ENCODE measurements around the gene RAPGEF1.

The RAPGEF1 gene

GRCh38 chr9:131530920-131531832 lies 208.7 kb downstream of the RAPGEF1 start, which contains the start of gene UCK1:
TSS of gene UCK1 (minus strand) at chr9:131531263. CDS start at chr9:131531174, 89 bp downstream.
- peak within 1 kb of the TSS; percentile 68 for H3K4me3 ChIP-seq (ENCODE audit: low read length)
- DNase-seq (ENCODE audit: low read depth, low spot score) = peak; percentile 72

DNA sequence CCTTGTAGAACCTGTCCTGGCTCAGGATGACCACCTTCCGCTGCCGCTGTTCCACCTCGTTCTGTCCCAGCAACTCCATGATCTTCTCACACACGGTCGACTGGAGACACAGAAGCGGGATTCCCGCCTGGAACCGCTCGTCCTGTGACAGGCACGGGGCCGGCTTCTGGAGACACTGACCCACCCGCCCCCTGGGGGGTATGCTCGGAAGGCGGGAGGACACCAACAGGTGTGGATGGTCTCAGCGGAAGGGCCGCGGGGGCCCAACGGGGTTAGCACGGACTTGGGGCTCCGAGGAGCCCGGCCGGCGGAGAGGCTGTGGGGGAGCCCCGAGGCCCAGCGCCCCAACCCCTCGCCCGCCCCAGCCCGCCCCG lies 209.3 kb downstream of the RAPGEF1 start:
- H3K4me3 ChIP-seq (ENCODE audit: low read length) = peak overlapping the region; percentile 68
- DNase-seq (ENCODE audit: low read depth, low spot score) = no peak

GRCh38 chr9:131529597-131530545 lies 210.0 kb downstream of the RAPGEF1 start:
- DNase-seq (ENCODE audit: low read depth, low spot score) = no peak
- H3K4me3 ChIP-seq (ENCODE audit: low read length) = peak overlapping the region; percentile 68

DNA sequence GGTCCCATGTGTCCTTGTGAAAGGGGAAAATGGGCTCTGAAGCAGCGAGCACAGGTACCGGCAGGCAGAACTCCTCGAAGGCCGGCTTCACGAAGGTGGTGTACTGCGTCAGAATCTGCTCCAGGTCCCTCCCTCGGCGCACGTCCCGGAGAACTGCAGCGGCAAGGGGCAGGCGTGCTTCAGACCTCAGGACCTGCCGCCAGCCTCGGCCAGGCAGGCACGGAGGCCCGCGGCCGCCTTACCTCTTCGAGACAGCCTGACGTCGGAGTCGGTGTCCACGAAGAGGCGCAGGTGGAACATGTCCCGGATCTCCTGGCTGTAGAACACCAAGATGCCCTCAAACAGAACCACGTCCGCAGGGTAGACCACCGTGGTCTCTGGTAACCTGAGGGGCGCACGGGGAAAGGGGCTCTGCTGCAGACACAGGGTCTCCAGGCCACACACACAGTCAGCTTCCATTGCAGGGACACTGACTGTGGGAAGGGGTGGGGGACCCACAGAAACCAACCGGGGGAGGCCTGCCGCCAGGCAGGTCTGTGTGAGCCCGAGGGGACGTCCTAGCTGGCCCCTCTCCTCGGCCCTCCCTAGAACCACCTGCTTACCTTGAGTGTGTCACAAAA lies 210.9 kb downstream of the RAPGEF1 start:
- H3K4me3 ChIP-seq (ENCODE audit: low read length) = no peak overlapping the region
- no peak for DNase-seq (ENCODE audit: low read depth, low spot score)

DNA sequence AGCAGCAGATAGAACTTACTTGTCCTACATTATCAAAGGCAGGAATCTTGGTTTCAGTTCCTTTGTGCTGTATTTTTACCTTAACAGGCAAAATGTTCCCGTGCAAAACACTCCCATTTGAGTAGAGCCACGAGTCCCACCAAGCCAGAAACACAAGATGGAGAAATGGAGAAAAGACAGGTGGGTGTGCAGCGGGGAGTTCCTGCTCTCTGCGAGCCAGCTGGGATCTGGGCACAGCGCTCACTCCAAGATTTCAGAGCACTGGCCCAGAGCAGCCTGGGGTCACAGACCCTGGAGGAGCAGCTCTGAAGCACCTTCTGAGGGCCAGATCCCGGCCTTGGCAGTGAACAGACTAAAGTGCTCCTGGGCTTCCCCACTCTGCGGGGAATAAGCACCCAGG lies 211.7 kb downstream of the RAPGEF1 start:
- no peak overlapping the region for H3K4me3 ChIP-seq (ENCODE audit: low read length)
- DNase-seq (ENCODE audit: low read depth, low spot score) = no peak
